ENCODE results near the gene NUP214.
"Not testable (repeated sequence)": the region's sequence is repeated elsewhere in the genome, so short reads cannot be mapped to it uniquely, and the experiment has no call there.

Gene NUP214

GRCh38 chr9:131096269-131097125, 28.9 kb upstream of the NUP214 start, which contains the start of gene AIF1L:
Gene AIF1L (plus strand): TSS chr9:131096531. CDS start chr9:131096630, 99 bp downstream.
- DNase-seq, result peak; percentile 19

- no peak for DNase-seq
These were observed 28.0 kb upstream of the NUP214 start for GRCh38 chr9:131097126-131097947.

GRCh38 chr9:131097948-131098278, 27.5 kb upstream of the NUP214 start:
- no peak for DNase-seq

GRCh38 chr9:131098391-131099101, 26.8 kb upstream of the NUP214 start:
- no peak for DNase-seq

GRCh38 chr9:131099102-131099606, 26.2 kb upstream of the NUP214 start:
- no peak for DNase-seq

GRCh38 chr9:131099845-131100244, 25.5 kb upstream of the NUP214 start:
- not testable (repeated sequence) for DNase-seq

GRCh38 chr9:131100445-131100844, 24.9 kb upstream of the NUP214 start:
- DNase-seq, result no peak

GRCh38 chr9:131101207-131101964, 24.0 kb upstream of the NUP214 start:
- DNase-seq, result no peak

GRCh38 chr9:131103024-131103423, 22.4 kb upstream of the NUP214 start:
- DNase-seq, result no peak

- no peak for DNase-seq
These were observed 21.9 kb upstream of the NUP214 start for GRCh38 chr9:131103535-131103934.

GRCh38 chr9:131104016-131104740, 21.2 kb upstream of the NUP214 start:
- no peak for DNase-seq

- no peak for DNase-seq
These were observed 19.4 kb upstream of the NUP214 start for GRCh38 chr9:131105952-131106351.

- DNase-seq, result no peak
These were observed 17.6 kb upstream of the NUP214 start for GRCh38 chr9:131107760-131108159.

GRCh38 chr9:131111186-131111853, 14.1 kb upstream of the NUP214 start:
- no peak for DNase-seq

- DNase-seq, result no peak
These were observed 13.5 kb upstream of the NUP214 start for GRCh38 chr9:131111854-131112311.

- DNase-seq, result no peak
These were observed 12.8 kb upstream of the NUP214 start for GRCh38 chr9:131112374-131113154.

GRCh38 chr9:131113655-131114054, 11.7 kb upstream of the NUP214 start:
- DNase-seq, result no peak

- DNase-seq, result no peak
These were observed 11.3 kb upstream of the NUP214 start for GRCh38 chr9:131114084-131114535.

- DNase-seq, result not testable (repeated sequence)
These were observed 10.0 kb upstream of the NUP214 start for GRCh38 chr9:131115360-131115742.

All from activated CD4-positive, alpha-beta T cell treated with anti-CD3 and anti-CD28 coated beads, Interleukin-2, amount 50 U/mL, for 16 hours (primary cell).